SK-N-SH (cell line): Measurements from ENCODE around the gene IL11RA. TPM values are rescaled to one million over a fixed set of nuclear protein-coding genes. Genes with fewer than 3 reads are reported as not detected.

Experiments
- CTCF ChIA-PET: fragments of 300-600, 350-600 bp; formaldehyde crosslinking; extraction: SDS; loops from one replicate; lab custom pipeline; 2021; lab: Yijun Ruan, JAX
- POLR2A ChIA-PET: fragments of 350-600 bp; sonication (Branson Sonifier 250); formaldehyde crosslinking; extraction: SDS; loops from one replicate; lab custom pipeline; 2020; ENCODE audit warnings: antibody characterized with exemption, inconsistent platforms; lab: Yijun Ruan, JAX
- DNase-seq: peaks from one replicate; pipeline ENCODE4 v3.0.0; 2012
- H2AFZ ChIP-seq: fragments of 200-600 bp; sonication (generic); 2 replicates; pipeline ENCODE4 v1.8.1; 2016; ENCODE audit warnings: antibody characterized with exemption, mild to moderate bottlenecking, low read depth
- H3F3A ChIP-seq: fragments of 200-600 bp; sonication (generic); replicated peaks from 2 replicates; pipeline ENCODE3; 2016; ENCODE audit warnings: antibody characterized with exemption, mild to moderate bottlenecking; ENCODE audit not compliant: insufficient read depth
- H3K27ac ChIP-seq, 2 experiments: fragments of 200-500 bp in 1 of 2; fragments of 200-600 bp in 1 of 2; sonication (Bioruptor generic) in 1 of 2; sonication (generic), shearing (Covaris generic) in 1 of 2; 2 replicates each; pipeline versions ENCODE4 v1.5.1 to v1.6.1; 2014 to 2016; ENCODE audit warnings: low read depth in 2 of 2, inconsistent platforms in 1 of 2, low read length in 1 of 2, mild to moderate bottlenecking in 1 of 2, mixed read lengths in 1 of 2
- H3K27me3 ChIP-seq: fragments of 200-600 bp; sonication (generic), shearing (Covaris generic); 2 replicates; pipeline ENCODE4 v1.6.1; 2016; ENCODE audit warnings: mixed run types; ENCODE audit not compliant: insufficient read depth
- H3K36me3 ChIP-seq, 2 experiments: fragments of 200-500 bp in 1 of 2; fragments of 200-600 bp in 1 of 2; sonication (Bioruptor generic) in 1 of 2; sonication (generic) in 1 of 2; replicated peaks in 1 of 2; 2 replicates each; pipeline versions ENCODE3 to v1.5.1; 2014 to 2016; ENCODE audit warnings: low read length in 1 of 2, mild to moderate bottlenecking in 1 of 2; ENCODE audit not compliant: insufficient read depth in 2 of 2, control insufficient read depth in 1 of 2
- H3K4me1 ChIP-seq, 2 experiments: fragments of 200-500 bp in 1 of 2; fragments of 200-600 bp in 1 of 2; sonication (Bioruptor generic) in 1 of 2; sonication (generic), shearing (Covaris generic) in 1 of 2; 2 replicates each; pipeline versions ENCODE4 v1.5.1 to v1.6.1; 2014 to 2016; ENCODE audit warnings: low read depth in 1 of 2, low read length in 1 of 2, mixed run types in 1 of 2; ENCODE audit not compliant: insufficient read depth in 2 of 2, control insufficient read depth in 1 of 2
- H3K4me2 ChIP-seq: fragments of 200-600 bp; sonication (generic), shearing (Covaris generic); 2 replicates; pipeline ENCODE4 v1.6.1; 2017; ENCODE audit warnings: mixed run types
- H3K4me3 ChIP-seq, 2 experiments: fragments of 200-500 bp in 1 of 2; fragments of 200-600 bp in 1 of 2; sonication (Bioruptor generic) in 1 of 2; sonication (generic), shearing (Covaris generic) in 1 of 2; 2 replicates each; pipeline versions ENCODE4 v1.5.1 to v1.8.1; 2014 to 2016; ENCODE audit warnings: low read depth in 2 of 2, inconsistent platforms in 1 of 2, low read length in 1 of 2, mild to moderate bottlenecking in 1 of 2, mixed read lengths in 1 of 2, moderate library complexity in 1 of 2
- H3K79me2 ChIP-seq: fragments of 200-600 bp; sonication (generic); 2 replicates; pipeline ENCODE4 v1.8.1; 2017; ENCODE audit warnings: mild to moderate bottlenecking; ENCODE audit not compliant: insufficient read depth
- H3K9ac ChIP-seq: fragments of 200-600 bp; sonication (generic); 2 replicates; pipeline ENCODE4 v1.6.1; 2017; ENCODE audit warnings: mixed run types
- H3K9me2 ChIP-seq: fragments of 200-600 bp; sonication (generic); 2 replicates; pipeline ENCODE4 v1.6.1; 2017; ENCODE audit warnings: mixed run types
- H3K9me3 ChIP-seq: fragments of 200-600 bp; sonication (generic); 2 replicates; pipeline ENCODE4 v1.6.1; 2017; ENCODE audit warnings: mixed run types, mild to moderate bottlenecking, moderate library complexity
- H4K20me1 ChIP-seq: fragments of 200-600 bp; sonication (generic); 2 replicates; pipeline ENCODE4 v1.6.1; 2017; ENCODE audit warnings: mild to moderate bottlenecking, mixed run types; ENCODE audit not compliant: insufficient read depth
- EP300 ChIP-seq, 2 experiments: IDR thresholded peaks; 2 replicates each; pipeline versions ENCODE4 v1.4.0 to v1.6.1; 2012; ENCODE audit warnings: borderline replicate concordance in 1 of 2, low read depth in 1 of 2, low read length in 1 of 2
- NRF1 ChIP-seq: IDR thresholded peaks from 2 replicates; pipeline ENCODE4 v1.6.1; 2012; ENCODE audit warnings: low read depth, mild to moderate bottlenecking, low read length
- RAD21 ChIP-seq: IDR thresholded peaks from 2 replicates; pipeline ENCODE4 v1.6.1; 2012; ENCODE audit warnings: mild to moderate bottlenecking, low read length
- RCOR1 ChIP-seq: fragments of 150-350 bp; IDR thresholded peaks from 2 replicates; pipeline ENCODE4 v1.6.1; 2017; ENCODE audit warnings: antibody characterized with exemption, low read length
- SIN3A ChIP-seq: IDR thresholded peaks from 2 replicates; pipeline ENCODE4 v1.6.1; 2012; ENCODE audit warnings: low read depth, mild to moderate bottlenecking, low read length, moderate library complexity, borderline replicate concordance
- SMC3 ChIP-seq: IDR thresholded peaks from 2 replicates; pipeline ENCODE4 v1.6.1; 2012; ENCODE audit warnings: low read depth, low read length, improper control_type of control experiment
- TAF1 ChIP-seq: IDR thresholded peaks from 2 replicates; pipeline ENCODE4 v1.6.1; 2012; ENCODE audit warnings: low read depth, mild to moderate bottlenecking, low read length, moderate library complexity, borderline replicate concordance
- TCF12 ChIP-seq: IDR thresholded peaks from 2 replicates; pipeline ENCODE4 v1.4.0; 2012
- WGBS: methylation state at CpG from one replicate; pipeline ENCODE4 v1.1.6; 2017; ENCODE audit warnings: low lambda C conversion rate; 5-methylcytosine and 5-hydroxymethylcytosine counted together
- polyA plus RNA-seq, 3 experiments: library from polyadenylated mRNA; depleted of rRNA; stranded (reverse); fragments of >200 nt; gene quantifications; 2 replicates each; pipeline ENCODE4 v1.2.3, GENCODE V29; 2012
- TF ChIP-seq, protein P1 (sequence below): IDR thresholded peaks from 2 replicates; pipeline ENCODE4 v1.4.0; 2012; ENCODE audit warnings: low read depth, borderline replicate concordance
- TF ChIP-seq, protein P2 (sequence below): IDR thresholded peaks from 2 replicates; pipeline ENCODE4 v1.4.0; 2012; ENCODE audit warnings: low read depth
- TF ChIP-seq, protein P3 (sequence below): IDR thresholded peaks from 2 replicates; pipeline ENCODE4 v1.4.0; 2012; ENCODE audit warnings: low read depth, borderline replicate concordance

The IL11RA gene
- polyA plus RNA-seq, 1 of the 3 experiments (the other 2 are of a cell fraction), result 16.5 TPM

DNA sequence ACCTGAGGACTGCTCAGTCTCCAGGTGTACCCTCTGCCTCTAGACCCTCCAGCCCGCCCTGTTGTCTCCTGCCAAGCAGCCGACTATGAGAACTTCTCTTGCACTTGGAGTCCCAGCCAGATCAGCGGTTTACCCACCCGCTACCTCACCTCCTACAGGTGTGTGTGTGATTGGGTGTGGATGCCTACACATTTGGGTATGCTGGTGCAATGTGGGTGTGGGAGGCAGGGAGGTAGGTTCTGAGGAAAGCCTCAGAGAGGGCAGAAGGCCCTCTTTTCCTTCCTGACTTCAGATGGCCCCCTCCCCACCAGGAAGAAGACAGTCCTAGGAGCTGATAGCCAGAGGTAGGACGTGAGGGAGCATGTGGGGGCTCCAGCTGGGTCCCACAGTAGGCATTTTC lies 5.0 kb downstream of the IL11RA start:
- peaks cover 20 to 41% of the 10 kb centered on the region in 2 experiments for H3K4me1 ChIP-seq
- no peak overlapping the region for H3K4me3 ChIP-seq
- H3K4me2 ChIP-seq, result no peak overlapping the region
- peaks cover 3% of the 10 kb centered on the region for H3F3A ChIP-seq
- no peaks in the 10 kb centered on the region for H3K9me2 ChIP-seq
- no peaks in the 10 kb centered on the region for H3K27me3 ChIP-seq
- POLR2A ChIA-PET, result no interaction called here
- no peaks in the 10 kb centered on the region for H3K36me3 ChIP-seq
- no peaks in the 10 kb centered on the region for H4K20me1 ChIP-seq
- H3K9me3 ChIP-seq, result no peaks in the 10 kb centered on the region
- H2AFZ ChIP-seq, result no peak overlapping the region
- WGBS, result 90% methylated on average over 5 of the region's 5 CpGs
- no peak for DNase-seq
- no peak overlapping the region for H3K9ac ChIP-seq
- CTCF ChIA-PET, result interaction anchor here (1.5 to 2.4 kb wide), 5 partner anchors 8 to 45 kb away, joined by 4 to 11 read pairs (median 7); partner anchors contain the start of gene GALT
- no peak overlapping the region for H3K27ac ChIP-seq
- no peaks in the 10 kb centered on the region for H3K79me2 ChIP-seq
- TF ChIP-seq TAF1, result no peak
- TF ChIP-seq RCOR1, result no peak
- no peak for TF ChIP-seq SIN3A

DNA sequence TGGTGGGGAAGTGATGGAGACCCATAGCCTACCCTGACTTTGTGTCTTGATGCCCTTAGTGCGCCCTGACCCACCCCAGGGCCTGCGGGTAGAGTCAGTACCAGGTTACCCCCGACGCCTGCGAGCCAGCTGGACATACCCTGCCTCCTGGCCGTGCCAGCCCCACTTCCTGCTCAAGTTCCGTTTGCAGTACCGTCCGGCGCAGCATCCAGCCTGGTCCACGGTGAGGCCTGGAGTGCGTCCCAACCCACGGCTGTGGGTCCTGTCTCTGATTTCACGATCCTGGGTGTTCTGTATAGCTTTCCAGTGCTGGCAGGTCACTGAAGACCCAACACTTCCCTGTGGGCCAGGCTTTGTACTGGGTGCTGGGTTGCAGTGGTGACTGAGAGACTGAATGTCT lies 6.5 kb downstream of the IL11RA start:
- 97% methylated on average over 14 of the region's 14 CpGs for WGBS
- no peaks in the 10 kb centered on the region for H3K9me2 ChIP-seq
- peaks cover 8 to 27% of the 10 kb centered on the region in 2 experiments for H3K4me1 ChIP-seq
- H3K4me3 ChIP-seq, result no peak overlapping the region
- H2AFZ ChIP-seq, result no peak overlapping the region
- no peaks in the 10 kb centered on the region for H3K9me3 ChIP-seq
- no peak overlapping the region for H3K9ac ChIP-seq
- TF ChIP-seq NRF1 (no peak), RAD21 (no peak), SMC3 (no peak), TCF12 (no peak), EP300 (IDR thresholded peaks at IDR 0.05; ENCODE audit: borderline replicate concordance in 1 of 2, low read depth in 1 of 2, low read length in 1 of 2) (no peak)
- TF ChIP-seq, protein P1, sequence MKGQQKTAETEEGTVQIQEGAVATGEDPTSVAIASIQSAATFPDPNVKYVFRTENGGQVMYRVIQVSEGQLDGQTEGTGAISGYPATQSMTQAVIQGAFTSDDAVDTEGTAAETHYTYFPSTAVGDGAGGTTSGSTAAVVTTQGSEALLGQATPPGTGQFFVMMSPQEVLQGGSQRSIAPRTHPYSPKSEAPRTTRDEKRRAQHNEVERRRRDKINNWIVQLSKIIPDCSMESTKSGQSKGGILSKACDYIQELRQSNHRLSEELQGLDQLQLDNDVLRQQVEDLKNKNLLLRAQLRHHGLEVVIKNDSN, result no peak
- TF ChIP-seq, protein P2, sequence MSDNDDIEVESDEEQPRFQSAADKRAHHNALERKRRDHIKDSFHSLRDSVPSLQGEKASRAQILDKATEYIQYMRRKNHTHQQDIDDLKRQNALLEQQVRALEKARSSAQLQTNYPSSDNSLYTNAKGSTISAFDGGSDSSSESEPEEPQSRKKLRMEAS, result no peak
- TF ChIP-seq, protein P3, sequence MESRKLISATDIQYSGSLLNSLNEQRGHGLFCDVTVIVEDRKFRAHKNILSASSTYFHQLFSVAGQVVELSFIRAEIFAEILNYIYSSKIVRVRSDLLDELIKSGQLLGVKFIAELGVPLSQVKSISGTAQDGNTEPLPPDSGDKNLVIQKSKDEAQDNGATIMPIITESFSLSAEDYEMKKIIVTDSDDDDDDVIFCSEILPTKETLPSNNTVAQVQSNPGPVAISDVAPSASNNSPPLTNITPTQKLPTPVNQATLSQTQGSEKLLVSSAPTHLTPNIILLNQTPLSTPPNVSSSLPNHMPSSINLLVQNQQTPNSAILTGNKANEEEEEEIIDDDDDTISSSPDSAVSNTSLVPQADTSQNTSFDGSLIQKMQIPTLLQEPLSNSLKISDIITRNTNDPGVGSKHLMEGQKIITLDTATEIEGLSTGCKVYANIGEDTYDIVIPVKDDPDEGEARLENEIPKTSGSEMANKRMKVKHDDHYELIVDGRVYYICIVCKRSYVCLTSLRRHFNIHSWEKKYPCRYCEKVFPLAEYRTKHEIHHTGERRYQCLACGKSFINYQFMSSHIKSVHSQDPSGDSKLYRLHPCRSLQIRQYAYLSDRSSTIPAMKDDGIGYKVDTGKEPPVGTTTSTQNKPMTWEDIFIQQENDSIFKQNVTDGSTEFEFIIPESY, result no peak
- no peaks in the 10 kb centered on the region for H3K36me3 ChIP-seq
- H3K27ac ChIP-seq, result no peak overlapping the region
- H3K79me2 ChIP-seq, result no peaks in the 10 kb centered on the region
- H3F3A ChIP-seq, result peaks cover 3% of the 10 kb centered on the region
- CTCF ChIA-PET, result interaction anchor here (0.6 to 2.4 kb wide), 4 partner anchors 12 to 130 kb away, joined by 3 to 7 read pairs (median 3); partner anchors contain the start of gene GALT
- H3K27me3 ChIP-seq, result no peaks in the 10 kb centered on the region
- no peak for DNase-seq
- no peak overlapping the region for H3K4me2 ChIP-seq
- no peaks in the 10 kb centered on the region for H4K20me1 ChIP-seq
- POLR2A ChIA-PET, result no interaction called here
